Iris pigment epithelial cell (primary cell): ENCODE measurements around the gene STYXL2.

Source experiments
- DNase-seq: peaks from one replicate; pipeline ENCODE4 v3.0.0-alpha.2; 2011; ENCODE audit warnings: low read depth

STYXL2 gene

GRCh38 chr1:167136806-167137205, 42.9 kb downstream of the STYXL2 start:
- no peak for DNase-seq

GRCh38 chr1:167137332-167137781, 43.5 kb downstream of the STYXL2 start:
- no peak for DNase-seq

- no peak for DNase-seq
Measured at GRCh38 chr1:167137793-167138510, 44.1 kb downstream of the STYXL2 start.

- DNase-seq, result no peak
Measured at GRCh38 chr1:167138703-167139102, 44.8 kb downstream of the STYXL2 start.

- DNase-seq, result no peak
Measured at GRCh38 chr1:167141963-167142362, 48.1 kb downstream of the STYXL2 start.
